ENCODE data around the gene SEPTIN12.
"Not testable (repeated sequence)": the region's sequence is repeated elsewhere in the genome, so short reads cannot be mapped to it uniquely, and the experiment has no call there.

Gene SEPTIN12

GRCh38 chr16:4746991-4747574 lies 41.1 kb downstream of the SEPTIN12 start:
- H3K4me3 ChIP-seq (ENCODE audit: low read depth in 1 of 5, low read length in 5 of 5) = no peak overlapping the region
- peaks cover 0 to 7% (median 4%) of the 10 kb centered on the region in 5 donors for H3K27me3 ChIP-seq (ENCODE audit: control insufficient read depth in 5 of 5, insufficient read depth in 4 of 5, low read length in 5 of 5)
- H3K36me3 ChIP-seq (ENCODE audit: control insufficient read depth in 5 of 5, insufficient read depth in 5 of 5, low read length in 5 of 5) = peaks cover 0 to 30% (median 22%) of the 10 kb centered on the region in 5 donors
- H3K9ac ChIP-seq (ENCODE audit: low read length in 5 of 5) = no peak overlapping the region
- H3K4me1 ChIP-seq (ENCODE audit: control insufficient read depth in 5 of 5, insufficient read depth in 5 of 5, low read length in 5 of 5) = peaks cover 0 to 20% (median 18%) of the 10 kb centered on the region in 5 donors
- no peaks in the 10 kb centered on the region for H3K9me3 ChIP-seq (ENCODE audit: control insufficient read depth in 5 of 5, low read length in 5 of 5)
- H3K27ac ChIP-seq (ENCODE audit: low read depth, low read length) = no peak overlapping the region

- Histone ChIP-seq H3K4me1 (ENCODE audit: control insufficient read depth in 5 of 5, insufficient read depth in 5 of 5, low read length in 5 of 5) (peaks cover 0 to 20% (median 18%) of the 10 kb centered on the region in 5 donors), H3K27me3 (ENCODE audit: control insufficient read depth in 5 of 5, insufficient read depth in 4 of 5, low read length in 5 of 5) (peaks cover 0 to 7% (median 4%) of the 10 kb centered on the region in 5 donors), H3K9ac (ENCODE audit: low read length in 5 of 5) (no peak overlapping the region), H3K9me3 (ENCODE audit: control insufficient read depth in 5 of 5, low read length in 5 of 5) (no peaks in the 10 kb centered on the region), H3K36me3 (ENCODE audit: control insufficient read depth in 5 of 5, insufficient read depth in 5 of 5, low read length in 5 of 5) (peaks cover 0 to 21% (median 13%) of the 10 kb centered on the region in 5 donors), H3K27ac (ENCODE audit: low read depth, low read length) (no peak overlapping the region), H3K4me3 (ENCODE audit: low read depth in 1 of 5, low read length in 5 of 5) (no peak overlapping the region)
These were observed 41.9 kb downstream of the SEPTIN12 start for GRCh38 chr16:4746215-4746614.

- Histone ChIP-seq H3K27ac (ENCODE audit: low read depth, low read length) (no peak overlapping the region), H3K4me3 (ENCODE audit: low read depth in 1 of 5, low read length in 5 of 5) (no peak overlapping the region), H3K9me3 (ENCODE audit: control insufficient read depth in 5 of 5, low read length in 5 of 5) (no peaks in the 10 kb centered on the region), H3K36me3 (ENCODE audit: control insufficient read depth in 5 of 5, insufficient read depth in 5 of 5, low read length in 5 of 5) (peaks cover 0 to 12% (median 8%) of the 10 kb centered on the region in 5 donors), H3K9ac (ENCODE audit: low read length in 5 of 5) (no peak overlapping the region), H3K27me3 (ENCODE audit: control insufficient read depth in 5 of 5, insufficient read depth in 4 of 5, low read length in 5 of 5) (peaks cover 0 to 9% (median 4%) of the 10 kb centered on the region in 5 donors), H3K4me1 (ENCODE audit: control insufficient read depth in 5 of 5, insufficient read depth in 5 of 5, low read length in 5 of 5) (peaks cover 0 to 20% (median 18%) of the 10 kb centered on the region in 5 donors)
These were observed 42.9 kb downstream of the SEPTIN12 start for GRCh38 chr16:4745274-4745569.

GRCh38 chr16:4744555-4745273 lies 43.4 kb downstream of the SEPTIN12 start:
- Histone ChIP-seq H3K36me3 (ENCODE audit: control insufficient read depth in 5 of 5, insufficient read depth in 5 of 5, low read length in 5 of 5) (peaks cover 0 to 6% (median 3%) of the 10 kb centered on the region in 5 donors), H3K9me3 (ENCODE audit: control insufficient read depth in 5 of 5, low read length in 5 of 5) (no peaks in the 10 kb centered on the region), H3K27ac (ENCODE audit: low read depth, low read length) (no peak overlapping the region), H3K9ac (ENCODE audit: low read length in 5 of 5) (no peak overlapping the region), H3K4me1 (ENCODE audit: control insufficient read depth in 5 of 5, insufficient read depth in 5 of 5, low read length in 5 of 5) (peaks cover 0 to 20% (median 18%) of the 10 kb centered on the region in 5 donors), H3K27me3 (ENCODE audit: control insufficient read depth in 5 of 5, insufficient read depth in 4 of 5, low read length in 5 of 5) (peaks cover 0 to 10% (median 4%) of the 10 kb centered on the region in 5 donors), H3K4me3 (ENCODE audit: low read depth in 1 of 5, low read length in 5 of 5) (no peak overlapping the region)

GRCh38 chr16:4743226-4743878 lies 44.8 kb downstream of the SEPTIN12 start:
- Histone ChIP-seq H3K27ac (ENCODE audit: low read depth, low read length) (no peak overlapping the region), H3K9me3 (ENCODE audit: control insufficient read depth in 5 of 5, low read length in 5 of 5) (no peaks in the 10 kb centered on the region), H3K9ac (ENCODE audit: low read length in 5 of 5) (no peak overlapping the region), H3K4me3 (ENCODE audit: low read depth in 1 of 5, low read length in 5 of 5) (peak overlapping the region in 1 of 5 donors; percentile 38), H3K27me3 (ENCODE audit: control insufficient read depth in 5 of 5, insufficient read depth in 4 of 5, low read length in 5 of 5) (peaks cover 0 to 10% (median 4%) of the 10 kb centered on the region in 5 donors), H3K4me1 (ENCODE audit: control insufficient read depth in 5 of 5, insufficient read depth in 5 of 5, low read length in 5 of 5) (peaks cover 0 to 20% (median 18%) of the 10 kb centered on the region in 5 donors), H3K36me3 (ENCODE audit: control insufficient read depth in 5 of 5, insufficient read depth in 5 of 5, low read length in 5 of 5) (peaks cover 0 to 2% (median 0%) of the 10 kb centered on the region in 5 donors)

GRCh38 chr16:4738370-4738769 lies 49.8 kb downstream of the SEPTIN12 start:
- Histone ChIP-seq H3K27me3 (ENCODE audit: control insufficient read depth in 5 of 5, insufficient read depth in 4 of 5, low read length in 5 of 5) (peaks cover 4 to 10% (median 7%) of the 10 kb centered on the region in 5 donors), H3K4me1 (ENCODE audit: control insufficient read depth in 5 of 5, insufficient read depth in 5 of 5, low read length in 5 of 5) (peaks cover 0 to 22% (median 19%) of the 10 kb centered on the region in 5 donors)
- not testable (repeated sequence) for H3K27ac ChIP-seq (ENCODE audit: low read depth, low read length); H3K36me3 ChIP-seq (ENCODE audit: control insufficient read depth in 5 of 5, insufficient read depth in 5 of 5, low read length in 5 of 5); H3K4me3 ChIP-seq (ENCODE audit: low read depth in 1 of 5, low read length in 5 of 5); H3K9ac ChIP-seq (ENCODE audit: low read length in 5 of 5); H3K9me3 ChIP-seq (ENCODE audit: control insufficient read depth in 5 of 5, low read length in 5 of 5)

- Histone ChIP-seq H3K4me1 (ENCODE audit: control insufficient read depth in 5 of 5, insufficient read depth in 5 of 5, low read length in 5 of 5) (peaks cover 0 to 20% (median 19%) of the 10 kb centered on the region in 5 donors), H3K9me3 (ENCODE audit: control insufficient read depth in 5 of 5, low read length in 5 of 5) (no peaks in the 10 kb centered on the region), H3K27ac (ENCODE audit: low read depth, low read length) (no peak overlapping the region), H3K36me3 (ENCODE audit: control insufficient read depth in 5 of 5, insufficient read depth in 5 of 5, low read length in 5 of 5) (no peaks in the 10 kb centered on the region), H3K9ac (ENCODE audit: low read length in 5 of 5) (no peak overlapping the region), H3K27me3 (ENCODE audit: control insufficient read depth in 5 of 5, insufficient read depth in 4 of 5, low read length in 5 of 5) (peaks cover 0 to 7% (median 4%) of the 10 kb centered on the region in 5 donors), H3K4me3 (ENCODE audit: low read depth in 1 of 5, low read length in 5 of 5) (no peak overlapping the region)
These were observed 50.6 kb downstream of the SEPTIN12 start for GRCh38 chr16:4737545-4737944.

- H3K27ac ChIP-seq (ENCODE audit: low read depth, low read length) = no peak overlapping the region
- H3K9me3 ChIP-seq (ENCODE audit: control insufficient read depth in 5 of 5, low read length in 5 of 5) = no peaks in the 10 kb centered on the region
- peaks cover 0 to 20% (median 19%) of the 10 kb centered on the region in 5 donors for H3K4me1 ChIP-seq (ENCODE audit: control insufficient read depth in 5 of 5, insufficient read depth in 5 of 5, low read length in 5 of 5)
- no peak overlapping the region for H3K9ac ChIP-seq (ENCODE audit: low read length in 5 of 5)
- H3K27me3 ChIP-seq (ENCODE audit: control insufficient read depth in 5 of 5, insufficient read depth in 4 of 5, low read length in 5 of 5) = peaks cover 0 to 7% (median 4%) of the 10 kb centered on the region in 5 donors
- H3K36me3 ChIP-seq (ENCODE audit: control insufficient read depth in 5 of 5, insufficient read depth in 5 of 5, low read length in 5 of 5) = no peaks in the 10 kb centered on the region
- no peak overlapping the region for H3K4me3 ChIP-seq (ENCODE audit: low read depth in 1 of 5, low read length in 5 of 5)
These were observed 51.6 kb downstream of the SEPTIN12 start for GRCh38 chr16:4736546-4736945.

- peaks cover 0 to 8% (median 5%) of the 10 kb centered on the region in 5 donors for H3K36me3 ChIP-seq (ENCODE audit: control insufficient read depth in 5 of 5, insufficient read depth in 5 of 5, low read length in 5 of 5)
These were observed 53.2 kb downstream of the SEPTIN12 start for GRCh38 chr16:4734730-4735535.

More at GRCh38 chr16:4734730-4735535, 53.2 kb downstream of the SEPTIN12 start:
- Histone ChIP-seq H3K4me1 (ENCODE audit: control insufficient read depth in 5 of 5, insufficient read depth in 5 of 5, low read length in 5 of 5) (peaks cover 0 to 20% (median 19%) of the 10 kb centered on the region in 5 donors), H3K9me3 (ENCODE audit: control insufficient read depth in 5 of 5, low read length in 5 of 5) (no peaks in the 10 kb centered on the region), H3K27me3 (ENCODE audit: control insufficient read depth in 5 of 5, insufficient read depth in 4 of 5, low read length in 5 of 5) (peaks cover 0 to 7% (median 0%) of the 10 kb centered on the region in 5 donors), H3K27ac (ENCODE audit: low read depth, low read length) (peak overlapping the region; percentile 65), H3K9ac (ENCODE audit: low read length in 5 of 5) (peak overlapping the region in 4 of 5 donors; percentile 60 to 79 (median 76)), H3K4me3 (ENCODE audit: low read depth in 1 of 5, low read length in 5 of 5) (peak overlapping the region; percentile 81 to 95 (median 91))
